Ascending aorta (tissue), 2 donors: ENCODE results near the gene NHLRC4. TPM values are rescaled to one million over a fixed set of nuclear protein-coding genes. Genes with fewer than 3 reads are reported as not detected.
A peak's percentile ranks its signal among the peaks of the same experiment; 100 is the strongest.

Experiments used
- DNase-seq, 2 donors: peaks; one replicate each; pipeline ENCODE4 v3.0.0-alpha.2; 2019; ENCODE audit warnings: low spot score in 2 of 2
- H3K27ac ChIP-seq, 2 donors: fragments of 200-600 bp; sonication (generic); one replicate each; pipeline ENCODE4 v1.5.1; 2016 to 2017; ENCODE audit warnings: mild to moderate bottlenecking in 1 of 2
- H3K27me3 ChIP-seq: fragments of 200-600 bp; sonication (generic); one replicate; pipeline ENCODE4 v1.5.1; 2017
- H3K36me3 ChIP-seq, 2 donors: fragments of 200-600 bp; sonication (generic); one replicate each; pipeline ENCODE4 v1.5.1; 2016
- H3K4me1 ChIP-seq, 2 donors: fragments of 200-600 bp; sonication (generic); one replicate each; pipeline ENCODE4 v1.5.1; 2016 to 2017; ENCODE audit warnings: mild to moderate bottlenecking in 1 of 2
- H3K4me3 ChIP-seq, 2 donors: fragments of 200-600 bp; sonication (generic); one replicate each; pipeline ENCODE4 v1.5.1; 2016 to 2017; ENCODE audit warnings: mild to moderate bottlenecking in 1 of 2
- H3K9me3 ChIP-seq, 2 donors: fragments of 200-600 bp; sonication (generic); one replicate each; pipeline ENCODE4 v1.5.1; 2016
- CTCF ChIP-seq, 3 experiments: fragments of 200-600 bp in 2 of 3; fragments of 450-650 bp in 1 of 3; sonication (generic) in 2 of 3; IDR thresholded peaks; one replicate each; pipeline ENCODE4 v1.5.1; 2016 to 2019; ENCODE audit warnings: antibody characterized with exemption in 3 of 3, mild to moderate bottlenecking in 1 of 3, moderate library complexity in 1 of 3
- intact Hi-C: fragments of 100-400 bp; cut with DNase I; formaldehyde crosslinking; loops from one replicate; pipeline ENCODE4 v1.15.1; 2023
- total RNA-seq: library from RNA; depleted of rRNA; stranded (reverse); fragments of >200 nt; gene quantifications from one replicate; pipeline ENCODE4 v1.1.0, GENCODE V29; 2016

Gene NHLRC4
- total RNA-seq, 1 donor from 2014 or later = not detected

- intact Hi-C loops = no loop called here
- H3K9me3 ChIP-seq = no peaks in the 10 kb centered on the region
- no peak overlapping the region for H3K27ac ChIP-seq
- no peak overlapping the region for H3K4me3 ChIP-seq
- H3K36me3 ChIP-seq = peaks cover 28 to 34% of the 10 kb centered on the region in 2 donors
- no peak for TF ChIP-seq CTCF (IDR thresholded peaks at IDR 0.05)
- H3K4me1 ChIP-seq = no peaks in the 10 kb centered on the region
- H3K27me3 ChIP-seq = no peaks in the 10 kb centered on the region
- no peak for DNase-seq
Observed at GRCh38 chr16:578232-578869, 11.5 kb downstream of the NHLRC4 start.

GRCh38 chr16:578870-579405 is 12.1 kb downstream of the NHLRC4 start:
- Histone ChIP-seq H3K27me3 (no peaks in the 10 kb centered on the region), H3K36me3 (peaks cover 28 to 31% of the 10 kb centered on the region in 2 donors), H3K4me1 (no peaks in the 10 kb centered on the region), H3K27ac (no peak overlapping the region), H3K4me3 (no peak overlapping the region), H3K9me3 (no peaks in the 10 kb centered on the region)
- DNase-seq = no peak
- intact Hi-C loops = no loop called here
- TF ChIP-seq CTCF (IDR thresholded peaks at IDR 0.05) = peak; percentile 25 to 55 (median 50)

GRCh38 chr16:580141-580945 is 13.5 kb downstream of the NHLRC4 start:
- no peaks in the 10 kb centered on the region for H3K4me1 ChIP-seq
- intact Hi-C loops = no loop called here
- no peak overlapping the region for H3K4me3 ChIP-seq
- no peaks in the 10 kb centered on the region for H3K9me3 ChIP-seq
- peaks cover 14 to 17% of the 10 kb centered on the region in 2 donors for H3K36me3 ChIP-seq
- no peak for TF ChIP-seq CTCF (IDR thresholded peaks at IDR 0.05)
- DNase-seq = no peak
- H3K27ac ChIP-seq = no peak overlapping the region
- no peaks in the 10 kb centered on the region for H3K27me3 ChIP-seq

GRCh38 chr16:580946-581498 is 14.2 kb downstream of the NHLRC4 start:
- no peak for DNase-seq
- Histone ChIP-seq H3K27ac (no peak overlapping the region), H3K4me3 (no peak overlapping the region), H3K27me3 (no peaks in the 10 kb centered on the region), H3K4me1 (no peaks in the 10 kb centered on the region), H3K9me3 (no peaks in the 10 kb centered on the region), H3K36me3 (peaks cover 7 to 11% of the 10 kb centered on the region in 2 donors)
- no peak for TF ChIP-seq CTCF (IDR thresholded peaks at IDR 0.05)
- intact Hi-C loops = no loop called here

- no peak for DNase-seq
- Histone ChIP-seq H3K4me3 (no peak overlapping the region), H3K36me3 (peaks cover 7% of the 10 kb centered on the region in 2 donors), H3K4me1 (peaks cover 0 to 2% of the 10 kb centered on the region in 2 donors), H3K9me3 (no peaks in the 10 kb centered on the region), H3K27me3 (no peaks in the 10 kb centered on the region), H3K27ac (no peak overlapping the region)
- intact Hi-C loops = no loop called here
- TF ChIP-seq CTCF (IDR thresholded peaks at IDR 0.05) = no peak
Observed at GRCh38 chr16:582218-582613, 15.4 kb downstream of the NHLRC4 start.
